HL-60 (cell line): Measurements from ENCODE around the gene WASL.

Experiments used
- CTCF ChIP-seq: IDR thresholded peaks from one replicate; pipeline ENCODE4 v1.5.1; 2011; ENCODE audit warnings: low read length, control low read depth, inconsistent platforms; ENCODE audit not compliant: insufficient read depth
- GABPA ChIP-seq: IDR thresholded peaks from 2 replicates; pipeline ENCODE4 v1.6.1; 2012; ENCODE audit warnings: low read depth
- POLR2AphosphoS5 ChIP-seq: IDR thresholded peaks from 2 replicates; pipeline ENCODE4 v1.6.1; 2012; ENCODE audit warnings: low read depth
- SPI1 ChIP-seq: IDR thresholded peaks from 2 replicates; pipeline ENCODE4 v1.6.1; 2012; ENCODE audit warnings: low read depth, mild to moderate bottlenecking, borderline replicate concordance

- TF ChIP-seq POLR2AphosphoS5 (no peak), SPI1 (no peak), CTCF (no peak), GABPA (no peak)
Observed at GRCh38 chr7:123710683-123711082, 38.1 kb downstream of the WASL start.
